Colonic mucosa (tissue), 4 donors: Measurements from ENCODE around the gene RNF8. TPM values are rescaled to one million over a fixed set of nuclear protein-coding genes. Genes with fewer than 3 reads are reported as not detected.
A peak's percentile ranks its signal among the peaks of the same experiment; 100 is the strongest.

ENCODE experiments used
- DNase-seq: peaks from one replicate; pipeline ENCODE4 v3.0.0-alpha.2; 2020
- H3K27ac ChIP-seq: fragments of 200-600 bp; one replicate; pipeline ENCODE4 v1.8.0; 2021
- H3K27me3 ChIP-seq: fragments of 200-600 bp; one replicate; pipeline ENCODE4 v1.8.0; 2021
- H3K36me3 ChIP-seq: fragments of 200-600 bp; one replicate; pipeline ENCODE4 v1.8.0; 2021
- H3K4me1 ChIP-seq: fragments of 200-600 bp; one replicate; pipeline ENCODE4 v1.8.0; 2021; ENCODE audit warnings: mild to moderate bottlenecking
- H3K4me3 ChIP-seq: fragments of 200-600 bp; one replicate; pipeline ENCODE4 v1.8.0; 2021
- H3K9ac ChIP-seq, 2 donors: one replicate each; pipeline ENCODE4 v1.7.0; 2013; ENCODE audit warnings: control low read depth in 2 of 2, low read depth in 2 of 2, low read length in 2 of 2
- H3K9me3 ChIP-seq: fragments of 200-600 bp; one replicate; pipeline ENCODE4 v1.8.0; 2021
- intact Hi-C: fragments of 100-400 bp; cut with DNase I; formaldehyde crosslinking; loops from one replicate; pipeline ENCODE4 v1.14.1; 2022
- total RNA-seq, 2 donors: library from RNA; stranded (reverse); fragmentation: NEBNext Ultra II Directional in 1 of 2; extraction: Animal tissue kit (Norgen Biotek cat#: 25700) in 1 of 2; gene quantifications; one replicate each; pipeline ENCODE4 v1.2.1, GENCODE V29; 2021
- TF ChIP-seq, protein P1 (sequence below): fragments of 200-600 bp; IDR thresholded peaks from one replicate; pipeline ENCODE4 v1.8.0; 2022; ENCODE audit warnings: antibody characterized with exemption, mild to moderate bottlenecking
- donor health status: healthy.
- donor health status: DM: no; HTN: no; CAD: no.
- donor health status: DM: no; HTN: no; CAD: no.

RNF8 gene
- total RNA-seq, 2 donors from 2014 or later, result 12.2 to 17.3 TPM

DNA sequence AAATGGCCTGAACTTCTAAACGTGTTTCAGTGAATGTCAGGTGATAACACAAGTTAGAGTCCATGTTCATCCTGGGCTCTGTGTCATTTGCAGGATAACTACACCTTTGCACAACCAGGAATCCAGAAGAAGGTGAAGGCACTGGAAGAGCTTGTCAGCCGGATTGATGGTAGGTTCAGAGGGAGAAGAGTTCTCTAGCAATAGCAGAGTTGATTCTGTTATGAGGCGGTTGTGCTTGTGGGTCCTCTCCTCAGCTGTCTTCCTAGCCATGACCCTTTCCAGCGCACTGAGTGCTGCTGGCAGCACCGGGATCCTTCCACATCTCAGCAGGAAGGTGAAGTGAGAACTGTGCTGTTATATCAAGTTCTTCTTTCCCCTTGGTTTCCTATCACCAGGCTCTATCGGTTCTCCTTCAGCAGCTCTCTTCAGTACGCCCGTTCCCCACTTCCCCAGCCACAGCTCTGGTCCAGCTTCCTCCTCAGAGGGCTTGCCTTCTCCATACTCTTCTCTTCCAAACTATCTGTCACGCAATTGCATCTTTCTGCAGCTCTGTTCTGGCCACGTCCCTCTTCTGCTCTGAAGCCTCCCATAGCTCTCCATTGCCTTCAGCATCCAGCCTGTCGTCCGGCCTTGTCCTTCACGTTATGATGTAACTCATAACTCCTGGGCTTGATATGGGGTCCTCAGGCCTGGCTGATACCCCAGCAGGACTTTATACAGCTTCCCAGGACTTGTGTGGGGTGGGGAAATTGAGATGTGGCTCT lies 39.9 kb upstream of the RNF8 start:
- H3K27ac ChIP-seq, result no peak overlapping the region
- no peaks in the 10 kb centered on the region for H3K4me1 ChIP-seq
- no peaks in the 10 kb centered on the region for H3K9me3 ChIP-seq
- H3K36me3 ChIP-seq, result peaks cover 6% of the 10 kb centered on the region
- H3K9ac ChIP-seq, result no peak overlapping the region
- no peak for DNase-seq
- intact Hi-C loops, result no loop called here
- H3K4me3 ChIP-seq, result no peak overlapping the region
- TF ChIP-seq, protein P1, sequence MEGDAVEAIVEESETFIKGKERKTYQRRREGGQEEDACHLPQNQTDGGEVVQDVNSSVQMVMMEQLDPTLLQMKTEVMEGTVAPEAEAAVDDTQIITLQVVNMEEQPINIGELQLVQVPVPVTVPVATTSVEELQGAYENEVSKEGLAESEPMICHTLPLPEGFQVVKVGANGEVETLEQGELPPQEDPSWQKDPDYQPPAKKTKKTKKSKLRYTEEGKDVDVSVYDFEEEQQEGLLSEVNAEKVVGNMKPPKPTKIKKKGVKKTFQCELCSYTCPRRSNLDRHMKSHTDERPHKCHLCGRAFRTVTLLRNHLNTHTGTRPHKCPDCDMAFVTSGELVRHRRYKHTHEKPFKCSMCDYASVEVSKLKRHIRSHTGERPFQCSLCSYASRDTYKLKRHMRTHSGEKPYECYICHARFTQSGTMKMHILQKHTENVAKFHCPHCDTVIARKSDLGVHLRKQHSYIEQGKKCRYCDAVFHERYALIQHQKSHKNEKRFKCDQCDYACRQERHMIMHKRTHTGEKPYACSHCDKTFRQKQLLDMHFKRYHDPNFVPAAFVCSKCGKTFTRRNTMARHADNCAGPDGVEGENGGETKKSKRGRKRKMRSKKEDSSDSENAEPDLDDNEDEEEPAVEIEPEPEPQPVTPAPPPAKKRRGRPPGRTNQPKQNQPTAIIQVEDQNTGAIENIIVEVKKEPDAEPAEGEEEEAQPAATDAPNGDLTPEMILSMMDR, result no peak
- no peaks in the 10 kb centered on the region for H3K27me3 ChIP-seq

DNA sequence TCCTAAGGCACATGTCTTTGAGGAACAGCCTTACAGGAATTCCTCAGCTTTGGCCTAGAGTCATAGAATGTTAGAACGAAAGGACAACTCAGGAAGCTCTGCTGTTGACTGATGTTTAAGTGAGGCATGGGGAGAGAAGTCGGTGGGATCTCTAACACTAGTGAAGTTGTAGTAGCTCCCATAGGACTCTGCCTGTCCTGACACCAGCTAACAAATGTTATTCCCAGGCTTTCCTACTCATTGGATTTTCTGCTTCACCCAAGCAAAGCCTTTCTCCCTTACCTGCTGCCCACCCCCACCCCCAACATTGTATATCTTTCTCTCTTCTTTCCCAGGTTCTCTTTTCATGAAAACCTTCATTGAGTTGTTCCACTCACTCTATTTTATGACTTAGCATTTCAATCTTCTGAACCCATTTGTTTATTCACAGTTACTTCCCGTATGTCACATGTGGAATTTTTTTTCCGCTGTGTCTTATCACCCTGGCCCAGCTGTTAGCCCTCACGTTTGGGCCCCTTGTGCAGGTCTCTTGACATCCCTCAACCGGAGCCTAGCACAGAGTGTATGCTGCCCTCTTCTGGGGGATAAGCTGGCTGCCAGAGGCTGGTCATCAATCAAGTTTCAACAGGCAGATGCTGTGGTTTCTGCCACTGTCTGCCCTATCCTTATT lies 39.2 kb upstream of the RNF8 start:
- Histone ChIP-seq H3K36me3 (peaks cover 6% of the 10 kb centered on the region), H3K4me1 (no peaks in the 10 kb centered on the region), H3K4me3 (no peak overlapping the region), H3K27me3 (no peaks in the 10 kb centered on the region), H3K9me3 (no peaks in the 10 kb centered on the region), H3K9ac (no peak overlapping the region), H3K27ac (no peak overlapping the region)
- intact Hi-C loops, result no loop called here
- TF ChIP-seq, protein P1, result no peak
- DNase-seq, result peak; percentile 28

DNA sequence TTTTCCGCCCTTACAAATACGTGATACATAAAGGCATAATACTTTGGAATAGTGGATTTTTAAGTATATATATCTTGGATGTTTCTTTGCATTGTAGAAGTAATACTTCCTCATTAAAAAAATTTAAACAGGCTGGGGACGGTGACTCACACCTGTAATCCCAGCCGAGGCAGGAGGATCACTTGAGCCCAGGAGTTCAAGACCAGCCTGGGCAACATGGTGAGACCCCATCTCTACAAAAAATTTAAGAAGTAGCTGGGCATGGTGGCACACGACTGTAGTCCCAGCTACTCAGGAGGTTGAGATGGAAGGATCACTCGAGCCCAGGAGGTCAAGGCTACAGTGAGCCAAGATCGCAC lies 38.6 kb upstream of the RNF8 start:
- intact Hi-C loops, result no loop called here
- H3K27me3 ChIP-seq, result no peaks in the 10 kb centered on the region
- no peak overlapping the region for H3K27ac ChIP-seq
- H3K9ac ChIP-seq, result no peak overlapping the region
- no peaks in the 10 kb centered on the region for H3K4me1 ChIP-seq
- no peak overlapping the region for H3K4me3 ChIP-seq
- peaks cover 6% of the 10 kb centered on the region for H3K36me3 ChIP-seq
- TF ChIP-seq, protein P1, result no peak
- no peaks in the 10 kb centered on the region for H3K9me3 ChIP-seq
- no peak for DNase-seq

DNA sequence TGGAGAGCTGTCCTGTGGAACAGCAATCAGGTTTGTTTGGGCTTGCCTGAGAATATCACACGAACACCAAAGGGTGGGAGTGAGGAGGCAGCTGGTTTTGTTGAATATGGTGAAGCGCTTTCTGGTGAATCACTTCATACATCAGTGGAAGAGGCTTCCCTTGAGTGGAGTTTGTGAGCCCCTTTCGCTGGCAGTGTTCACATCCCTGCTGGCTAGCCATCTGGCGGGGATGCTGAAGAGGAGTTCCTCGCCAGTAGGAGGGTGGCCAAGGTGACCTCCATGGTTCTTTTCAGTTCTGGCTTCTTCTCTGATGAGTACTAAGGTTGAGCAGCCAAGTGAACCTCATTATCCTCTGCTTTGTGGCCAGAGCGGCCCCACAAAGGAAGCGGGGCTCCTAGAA lies 37.7 kb upstream of the RNF8 start:
- H3K9ac ChIP-seq, result no peak overlapping the region
- intact Hi-C loops, result no loop called here
- H3K27me3 ChIP-seq, result no peaks in the 10 kb centered on the region

DNA sequence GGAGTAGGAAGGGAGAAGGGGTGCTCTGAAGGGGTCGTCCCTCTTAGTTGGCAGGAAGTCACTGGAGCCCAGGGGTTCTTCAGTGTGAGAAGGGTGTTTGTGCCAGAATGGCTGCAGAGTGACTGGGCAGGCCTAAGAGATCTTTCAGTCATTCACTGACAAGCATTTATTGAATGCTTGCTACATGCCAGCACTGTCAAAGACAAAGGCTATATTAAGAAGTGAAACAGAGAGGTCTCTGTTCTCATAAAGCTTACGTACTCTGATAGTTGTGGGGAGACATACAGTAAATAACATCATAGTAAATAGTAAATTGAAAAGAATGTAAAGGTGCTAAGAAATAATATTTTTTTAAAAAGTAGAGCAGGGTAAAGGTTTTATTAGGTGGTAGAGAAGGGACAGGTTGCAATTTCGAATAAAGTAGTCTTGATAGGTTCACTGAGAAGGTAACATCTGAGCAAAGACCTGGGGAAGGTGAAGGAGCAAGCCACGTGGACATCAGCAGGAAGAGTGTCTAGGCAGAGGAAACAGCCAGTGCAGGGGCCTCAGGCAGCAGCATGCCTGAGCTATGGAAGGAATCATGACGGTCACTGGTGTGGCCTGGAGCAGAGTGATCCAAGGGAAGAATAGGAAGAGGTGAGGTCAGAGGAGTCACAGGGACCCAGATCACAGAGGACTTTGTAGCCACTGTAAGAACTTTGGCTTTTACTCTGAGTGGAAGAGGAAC lies 36.3 kb upstream of the RNF8 start:
- intact Hi-C loops, result no loop called here
- H3K27me3 ChIP-seq, result no peaks in the 10 kb centered on the region
- peaks cover 6% of the 10 kb centered on the region for H3K36me3 ChIP-seq
- no peaks in the 10 kb centered on the region for H3K9me3 ChIP-seq
- DNase-seq, result no peak
- no peaks in the 10 kb centered on the region for H3K4me1 ChIP-seq
- no peak overlapping the region for H3K27ac ChIP-seq
- H3K9ac ChIP-seq, result no peak overlapping the region
- TF ChIP-seq, protein P1, result no peak
- H3K4me3 ChIP-seq, result no peak overlapping the region

More for the DNA sequence above, 37.7 kb upstream of the RNF8 start:
- no peak overlapping the region for H3K27ac ChIP-seq
- H3K4me1 ChIP-seq, result no peaks in the 10 kb centered on the region
- H3K4me3 ChIP-seq, result no peak overlapping the region
- H3K36me3 ChIP-seq, result peaks cover 6% of the 10 kb centered on the region
- H3K9me3 ChIP-seq, result no peaks in the 10 kb centered on the region
- TF ChIP-seq, protein P1, result no peak
- DNase-seq, result no peak
